CD14-positive monocyte (primary cell): Measurements from ENCODE around the gene CYP3A5. TPM values are rescaled to one million over a fixed set of nuclear protein-coding genes. Genes with fewer than 3 reads are reported as not detected.

ENCODE experiments used
- DNase-seq, 3 donors: peaks; one replicate each; pipeline ENCODE4 v3.0.0-alpha.2; 2011 to 2022
- H2AFZ ChIP-seq: 2 replicates; pipeline ENCODE4 v1.6.0; 2012; ENCODE audit warnings: mild to moderate bottlenecking, low read depth, low read length, inconsistent platforms; ENCODE audit not compliant: insufficient read depth, poor library complexity, severe bottlenecking
- H3K27ac ChIP-seq, 2 donors: 1 replicate in 1 of 2; 2 replicates in 1 of 2; pipeline ENCODE4 v1.5.1; 2012 to 2013; ENCODE audit warnings: low read length in 2 of 2, control low read depth in 1 of 2, inconsistent platforms in 1 of 2, low read depth in 1 of 2, mild to moderate bottlenecking in 1 of 2
- H3K27me3 ChIP-seq, 2 donors: one replicate each; pipeline versions ENCODE4 v1.6.0 to v1.6.1; 2011 to 2013; ENCODE audit warnings: low read length in 2 of 2; ENCODE audit not compliant: control insufficient read depth in 2 of 2, insufficient read depth in 2 of 2
- H3K36me3 ChIP-seq, 2 donors: replicated peaks in 1 of 2; 1 replicate in 1 of 2; 2 replicates in 1 of 2; pipeline versions ENCODE4 v1.5.1 to v1.6.1; 2012 to 2013; ENCODE audit warnings: low read length in 2 of 2, control low read depth in 1 of 2, inconsistent platforms in 1 of 2, mild to moderate bottlenecking in 1 of 2; ENCODE audit not compliant: insufficient read depth in 2 of 2, control insufficient read depth in 1 of 2
- H3K4me1 ChIP-seq, 2 donors: 1 replicate in 1 of 2; 2 replicates in 1 of 2; pipeline versions ENCODE4 v1.5.1 to v1.6.1; 2012 to 2013; ENCODE audit warnings: low read length in 2 of 2, control low read depth in 1 of 2, inconsistent platforms in 1 of 2, mild to moderate bottlenecking in 1 of 2, moderate library complexity in 1 of 2; ENCODE audit not compliant: insufficient read depth in 2 of 2, control insufficient read depth in 1 of 2
- H3K4me2 ChIP-seq: replicated peaks from 2 replicates; pipeline ENCODE3; 2012; ENCODE audit warnings: low read length, moderate library complexity, mild to moderate bottlenecking; ENCODE audit not compliant: poor library complexity, severe bottlenecking; ENCODE audit errors: extremely low read depth
- H3K4me3 ChIP-seq, 3 experiments: fragments of 200-600 bp in 1 of 3; sonication (generic) in 1 of 3; replicated peaks in 1 of 3; 1 replicate in 2 of 3; 2 replicates in 1 of 3; pipeline ENCODE4 v1.5.1; 2011 to 2013; ENCODE audit warnings: low read length in 3 of 3, mild to moderate bottlenecking in 3 of 3, control low read depth in 2 of 3, low read depth in 2 of 3, inconsistent platforms in 1 of 3, moderate library complexity in 1 of 3
- H3K79me2 ChIP-seq: 2 replicates; pipeline ENCODE4 v1.6.0; 2012; ENCODE audit warnings: mild to moderate bottlenecking, control low read depth, inconsistent platforms, low read length, moderate library complexity; ENCODE audit not compliant: insufficient read depth
- H3K9ac ChIP-seq: 2 replicates; pipeline ENCODE4 v1.6.0; 2017; ENCODE audit warnings: low read length, mild to moderate bottlenecking; ENCODE audit not compliant: insufficient read depth, poor library complexity, severe bottlenecking
- H3K9me3 ChIP-seq, 2 donors: replicated peaks in 1 of 2; 1 replicate in 1 of 2; 2 replicates in 1 of 2; pipeline versions ENCODE4 v1.5.1 to v1.6.1; 2012 to 2013; ENCODE audit warnings: low read length in 2 of 2, control low read depth in 1 of 2; ENCODE audit not compliant: control insufficient read depth in 1 of 2, insufficient read depth in 1 of 2
- H4K20me1 ChIP-seq: 2 replicates; pipeline ENCODE4 v1.6.0; 2012; ENCODE audit warnings: mild to moderate bottlenecking, low read length, control low read depth, moderate library complexity; ENCODE audit not compliant: insufficient read depth
- H3K27ac Mint-ChIP-seq, 7 donors: one replicate each; pipeline ENCODE4 v1.8.0; 2020; ENCODE audit warnings: mild to moderate bottlenecking in 7 of 7, mixed read lengths in 7 of 7, moderate library complexity in 6 of 7, inconsistent platforms in 2 of 7
- H3K27me3 Mint-ChIP-seq, 3 donors: one replicate each; pipeline ENCODE4 v1.8.0; 2021 to 2022; ENCODE audit warnings: low read depth in 3 of 3, mild to moderate bottlenecking in 3 of 3, mixed read lengths in 3 of 3, moderate library complexity in 3 of 3, inconsistent platforms in 1 of 3
- H3K36me3 Mint-ChIP-seq, 2 donors: one replicate each; pipeline ENCODE4 v1.8.0; 2020; ENCODE audit warnings: mixed read lengths in 2 of 2, inconsistent platforms in 1 of 2, mild to moderate bottlenecking in 1 of 2
- H3K4me1 Mint-ChIP-seq: one replicate; pipeline ENCODE4 v1.8.0; 2020; ENCODE audit warnings: mild to moderate bottlenecking, mixed read lengths
- H3K4me3 Mint-ChIP-seq, 2 donors: one replicate each; pipeline ENCODE4 v1.8.0; 2020; ENCODE audit warnings: mild to moderate bottlenecking in 2 of 2, mixed read lengths in 2 of 2, moderate library complexity in 1 of 2
- H3K9me3 Mint-ChIP-seq, 7 donors: one replicate each; pipeline ENCODE4 v1.8.0; 2020 to 2022; ENCODE audit warnings: mixed read lengths in 7 of 7, mild to moderate bottlenecking in 6 of 7, moderate library complexity in 6 of 7, inconsistent platforms in 2 of 7
- CTCF ChIP-seq: fragments of 200-600 bp; IDR thresholded peaks from one replicate; pipeline ENCODE4 v1.8.0; 2022; ENCODE audit warnings: antibody characterized with exemption, mild to moderate bottlenecking
- WGBS: methylation state at CpG from one replicate; pipeline ENCODE4 v1.1.5; 2013; ENCODE audit warnings: missing lambda C conversion rate; ENCODE audit not compliant: insufficient coverage; 5-methylcytosine and 5-hydroxymethylcytosine counted together
- intact Hi-C, 2 donors: fragments of 100-400 bp; cut with micrococcal nuclease; formaldehyde crosslinking; loops; one replicate each; pipeline versions ENCODE4 v1.15.0 to v1.15.1; 2023
- polyA plus RNA-seq, 3 donors: library from polyadenylated mRNA; depleted of rRNA in 1 of 3; unstranded in 2 of 3; stranded (reverse) in 1 of 3; fragments of 300-500 nt in 2 of 3; fragments of >200 nt in 1 of 3; fragmentation: Illumina TruSeq in 2 of 3; gene quantifications; 1 replicate in 2 of 3; 2 replicates in 1 of 3; pipeline ENCODE4 v1.2.3, GENCODE V29; 2012 to 2021

The CYP3A5 gene
- polyA plus RNA-seq, 3 donors, result 0.05 TPM; not detected in 2

DNA sequence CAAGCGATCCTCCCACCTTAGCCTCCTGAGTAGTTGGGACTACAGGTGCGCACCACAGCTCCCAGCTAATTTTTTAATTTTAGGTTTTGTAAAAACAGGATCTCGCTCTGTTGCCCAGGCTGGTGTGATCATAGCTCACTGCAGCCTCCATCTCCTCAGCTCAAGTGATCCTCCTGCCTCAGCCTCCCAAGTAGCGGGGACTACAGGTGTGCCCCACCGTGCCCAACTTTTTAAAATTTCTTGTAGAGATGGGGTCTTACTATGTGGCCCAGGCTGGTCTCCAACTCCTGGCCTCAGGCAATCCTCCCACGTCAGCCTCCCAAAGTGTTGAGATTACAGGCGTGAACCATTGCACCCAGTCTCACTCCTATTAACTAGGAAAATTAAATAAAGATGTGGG lies 74.3 kb downstream of the CYP3A5 start:
- H4K20me1 ChIP-seq, result no peaks in the 10 kb centered on the region
- no peak overlapping the region for H3K4me3 ChIP-seq
- no peaks in the 10 kb centered on the region for H3K4me1 ChIP-seq
- Mint-ChIP-seq H3K9me3 (no peaks in the 10 kb centered on the region), H3K4me1 (peaks cover 3% of the 10 kb centered on the region), H3K4me3 (no peak overlapping the region), H3K27me3 (peaks cover 2 to 15% (median 10%) of the 10 kb centered on the region in 3 donors), H3K27ac (no peak overlapping the region), H3K36me3 (no peaks in the 10 kb centered on the region)
- no peak for DNase-seq
- no peak for TF ChIP-seq CTCF
- H3K27me3 ChIP-seq, result no peaks in the 10 kb centered on the region
- no peak overlapping the region for H3K9ac ChIP-seq
- WGBS, result no CpG with 5 or more reads among the region's 7 CpGs
- no peaks in the 10 kb centered on the region for H3K9me3 ChIP-seq
- H2AFZ ChIP-seq, result no peak overlapping the region
- no peak overlapping the region for H3K4me2 ChIP-seq
- no peak overlapping the region for H3K27ac ChIP-seq
- intact Hi-C loops, result no loop called here
- no peaks in the 10 kb centered on the region for H3K36me3 ChIP-seq
- H3K79me2 ChIP-seq, result no peaks in the 10 kb centered on the region

- WGBS, result 84% methylated on average over 7 of the region's 7 CpGs
- H3K4me1 Mint-ChIP-seq, result peaks cover 3% of the 10 kb centered on the region
- intact Hi-C loops, result no loop called here
- no peaks in the 10 kb centered on the region for H3K79me2 ChIP-seq
- H3K4me2 ChIP-seq, result no peak overlapping the region
- H3K27ac ChIP-seq, result no peak overlapping the region
- H3K27me3 ChIP-seq, result no peaks in the 10 kb centered on the region
- H3K9ac ChIP-seq, result no peak overlapping the region
- H3K27me3 Mint-ChIP-seq, result peaks cover 2 to 4% (median 3%) of the 10 kb centered on the region in 3 donors
- no peak overlapping the region for H3K4me3 ChIP-seq
- peaks cover 0 to 3% (median 0%) of the 10 kb centered on the region in 7 donors for H3K9me3 Mint-ChIP-seq
- H3K36me3 ChIP-seq, result no peaks in the 10 kb centered on the region
- no peaks in the 10 kb centered on the region for H3K36me3 Mint-ChIP-seq
- H3K9me3 ChIP-seq, result no peaks in the 10 kb centered on the region
- H3K4me1 ChIP-seq, result no peaks in the 10 kb centered on the region
- H3K27ac Mint-ChIP-seq, result no peak overlapping the region
- no peak for TF ChIP-seq CTCF
- DNase-seq, result no peak
- no peak overlapping the region for H2AFZ ChIP-seq
- H3K4me3 Mint-ChIP-seq, result no peak overlapping the region
- no peaks in the 10 kb centered on the region for H4K20me1 ChIP-seq
Observed at GRCh38 chr7:99601656-99602310, 78.0 kb downstream of the CYP3A5 start.
